ENCODE measurements around the gene ARHGAP6. TPM values are rescaled to one million over a fixed set of nuclear protein-coding genes. Genes with fewer than 3 reads are reported as not detected.

Gene ARHGAP6
- total and polyA plus RNA-seq, 2 donors (not counting 3 experiments of a cell fraction or from before 2014, with no cell fraction given) = 0.69 to 0.83 TPM

DNA sequence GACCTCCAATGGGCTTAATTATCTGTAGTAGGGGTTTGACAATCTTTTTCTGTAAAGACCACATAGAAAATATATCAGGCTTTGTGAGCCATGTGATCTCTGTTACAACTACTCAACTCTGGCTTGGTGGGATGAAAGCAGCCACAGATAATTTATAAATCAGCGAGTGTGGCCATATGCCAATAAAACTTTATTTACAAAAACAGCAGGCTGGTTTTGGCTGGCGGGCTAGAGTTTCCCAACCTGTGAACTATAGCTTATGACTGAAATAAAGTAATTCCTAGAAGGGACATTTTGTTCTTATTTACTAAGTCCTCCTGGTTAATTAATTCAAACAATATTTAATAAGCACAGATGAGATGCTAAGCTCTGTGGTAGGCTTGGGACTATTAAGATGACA is 408.4 kb downstream of the ARHGAP6 start:
- no peak for TF ChIP-seq MAX (IDR thresholded peaks at IDR 0.05; ENCODE audit: insufficient read depth, insufficient read length)
- no peak for TF ChIP-seq POLR2A (IDR thresholded peaks at IDR 0.05; ENCODE audit: low read depth, low read length)
- TF ChIP-seq GATA2 (IDR thresholded peaks at IDR 0.05; ENCODE audit: insufficient read depth, insufficient read length, low read depth, low read length) = no peak
- no peak for TF ChIP-seq MYC (IDR thresholded peaks at IDR 0.05; ENCODE audit: low read depth, low read length)
- no peak for TF ChIP-seq EZH2 (IDR thresholded peaks at IDR 0.05; ENCODE audit: borderline replicate concordance, low read depth, low read length, severe bottlenecking)
- TF ChIP-seq, protein P1, sequence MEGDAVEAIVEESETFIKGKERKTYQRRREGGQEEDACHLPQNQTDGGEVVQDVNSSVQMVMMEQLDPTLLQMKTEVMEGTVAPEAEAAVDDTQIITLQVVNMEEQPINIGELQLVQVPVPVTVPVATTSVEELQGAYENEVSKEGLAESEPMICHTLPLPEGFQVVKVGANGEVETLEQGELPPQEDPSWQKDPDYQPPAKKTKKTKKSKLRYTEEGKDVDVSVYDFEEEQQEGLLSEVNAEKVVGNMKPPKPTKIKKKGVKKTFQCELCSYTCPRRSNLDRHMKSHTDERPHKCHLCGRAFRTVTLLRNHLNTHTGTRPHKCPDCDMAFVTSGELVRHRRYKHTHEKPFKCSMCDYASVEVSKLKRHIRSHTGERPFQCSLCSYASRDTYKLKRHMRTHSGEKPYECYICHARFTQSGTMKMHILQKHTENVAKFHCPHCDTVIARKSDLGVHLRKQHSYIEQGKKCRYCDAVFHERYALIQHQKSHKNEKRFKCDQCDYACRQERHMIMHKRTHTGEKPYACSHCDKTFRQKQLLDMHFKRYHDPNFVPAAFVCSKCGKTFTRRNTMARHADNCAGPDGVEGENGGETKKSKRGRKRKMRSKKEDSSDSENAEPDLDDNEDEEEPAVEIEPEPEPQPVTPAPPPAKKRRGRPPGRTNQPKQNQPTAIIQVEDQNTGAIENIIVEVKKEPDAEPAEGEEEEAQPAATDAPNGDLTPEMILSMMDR (IDR thresholded peaks at IDR 0.05; ENCODE audit: extremely low read depth in 1 of 2, insufficient read depth in 1 of 2, low read depth in 1 of 2, low read length in 2 of 2) = no peak
- no peak for TF ChIP-seq FOS (IDR thresholded peaks at IDR 0.05; ENCODE audit: borderline replicate concordance, insufficient read depth, low read length)
- TF ChIP-seq JUN (IDR thresholded peaks at IDR 0.05; ENCODE audit: borderline replicate concordance, insufficient read depth, insufficient read length, low read depth) = no peak
- intact Hi-C loops (cut with micrococcal nuclease) = no loop called here
- H3K27me3 ChIP-seq (ENCODE audit: control insufficient read depth in 2 of 2, insufficient read depth in 2 of 2, low read length in 2 of 2) = no peaks in the 10 kb centered on the region
- FAIRE-seq (no peak), DNase-seq (ENCODE audit: low read depth, low spot score) (no peak)
- CTCF ChIA-PET = no interaction called here
- no peak overlapping the region for H3K4me3 ChIP-seq (replicated peaks in 1 of 3; ENCODE audit: insufficient read depth in 1 of 3, low read depth in 1 of 3, low read length in 3 of 3)
- H3K9me3 ChIP-seq (replicated peaks; ENCODE audit: control insufficient read depth, insufficient read depth, low read length) = no peaks in the 10 kb centered on the region
- H3K9me1 ChIP-seq (replicated peaks; ENCODE audit: control insufficient read depth, extremely low read depth, insufficient read depth, low read length) = no peaks in the 10 kb centered on the region
- BruUV-seq (replicated peaks) = no TSS peak
- H3K4me1 ChIP-seq (ENCODE audit: control insufficient read depth, extremely low read depth, insufficient read depth, low read length) = no peaks in the 10 kb centered on the region
- no peak overlapping the region for H2AFZ ChIP-seq (ENCODE audit: low read depth, low read length)
- POLR2A ChIA-PET = no interaction called here
- H4K20me1 ChIP-seq (replicated peaks; ENCODE audit: control insufficient read depth, extremely low read depth, insufficient read depth, low read length) = no peaks in the 10 kb centered on the region
- H3K9ac ChIP-seq (replicated peaks; ENCODE audit: extremely low read depth, insufficient read depth, low read length) = no peak overlapping the region
- no peak overlapping the region for H3K27ac ChIP-seq (ENCODE audit: insufficient read depth, low read depth, low read length)
- no peaks in the 10 kb centered on the region for H3K79me2 ChIP-seq (ENCODE audit: control insufficient read depth, insufficient read depth, low read length)
- dilution Hi-C loops (cut with MboI; ENCODE audit: extremely low pct_ligation_motif_present, low sequenced_read_pairs) = no loop called here
- no peak overlapping the region for H3K4me2 ChIP-seq (ENCODE audit: insufficient read depth, low read length)
- H3K36me3 ChIP-seq (ENCODE audit: control insufficient read depth in 2 of 2, extremely low read depth in 1 of 2, insufficient read depth in 2 of 2, low read length in 2 of 2) = no peaks in the 10 kb centered on the region
